NCI-H446 treated with DMSO at 0.1 percent for 48 hours (cell line): ENCODE data around the gene ANKRD60.

ENCODE experiments used
- DNase-seq: peaks from one replicate; lab custom pipeline; 2025; lab: John Stamatoyannopoulos, UW

The ANKRD60 gene

GRCh38 chr20:58228484-58229197 is at the start of gene ANKRD60:
TSS of gene ANKRD60 (minus strand) at chr20:58228653. CDS start at chr20:58228653, 0 bp downstream.
- no peak for DNase-seq

GRCh38 chr20:58277578-58278472 is 49.4 kb upstream of the ANKRD60 start:
- no peak for DNase-seq

- DNase-seq, result no peak
Measured at GRCh38 chr20:58277107-58277506, 48.7 kb upstream of the ANKRD60 start.

GRCh38 chr20:58274384-58274783 is 45.9 kb upstream of the ANKRD60 start:
- no peak for DNase-seq

- DNase-seq, result no peak
Measured at GRCh38 chr20:58271606-58272351, 43.3 kb upstream of the ANKRD60 start.

- no peak for DNase-seq
Measured at GRCh38 chr20:58268936-58269619, 40.6 kb upstream of the ANKRD60 start.

GRCh38 chr20:58268421-58268821 is 40.0 kb upstream of the ANKRD60 start:
- no peak for DNase-seq

GRCh38 chr20:58267389-58268215 is 39.1 kb upstream of the ANKRD60 start:
- no peak for DNase-seq

GRCh38 chr20:58264271-58264670 is 35.8 kb upstream of the ANKRD60 start:
- DNase-seq, result no peak

GRCh38 chr20:58261660-58262059 is 33.2 kb upstream of the ANKRD60 start:
- DNase-seq, result no peak

GRCh38 chr20:58260006-58260405 is 31.6 kb upstream of the ANKRD60 start:
- DNase-seq, result no peak

GRCh38 chr20:58256842-58257241 is 28.4 kb upstream of the ANKRD60 start:
- DNase-seq, result no peak

- no peak for DNase-seq
Measured at GRCh38 chr20:58256307-58256706, 27.9 kb upstream of the ANKRD60 start.

GRCh38 chr20:58254890-58255289 is 26.4 kb upstream of the ANKRD60 start:
- DNase-seq, result no peak

- no peak for DNase-seq
Measured at GRCh38 chr20:58251979-58252591, 23.6 kb upstream of the ANKRD60 start.

- no peak for DNase-seq
Measured at GRCh38 chr20:58251348-58251978, 23.0 kb upstream of the ANKRD60 start.

- DNase-seq, result no peak
Measured at GRCh38 chr20:58246346-58246745, 17.9 kb upstream of the ANKRD60 start.

GRCh38 chr20:58245931-58246330 is 17.5 kb upstream of the ANKRD60 start:
- no peak for DNase-seq

- no peak for DNase-seq
Measured at GRCh38 chr20:58245181-58245891, 16.9 kb upstream of the ANKRD60 start.
